Body of pancreas (tissue), 4 donors: ENCODE measurements around the gene NKAIN2.

Experiments used
- POLR2A ChIP-seq, 3 donors: fragments of 450-650 bp; IDR thresholded peaks; one replicate each; pipeline ENCODE4 v1.6.1; 2016; ENCODE audit warnings: antibody characterized with exemption in 3 of 3, mild to moderate bottlenecking in 2 of 3
- TF ChIP-seq, protein P1 (sequence below), 7 experiments: fragments of 450-650 bp in 4 of 7; fragments of 200-600 bp in 3 of 7; sonication (generic) in 3 of 7; IDR thresholded peaks; one replicate each; pipeline ENCODE4 v1.5.1; 2016 to 2019; ENCODE audit warnings: antibody characterized with exemption in 7 of 7

DNA sequence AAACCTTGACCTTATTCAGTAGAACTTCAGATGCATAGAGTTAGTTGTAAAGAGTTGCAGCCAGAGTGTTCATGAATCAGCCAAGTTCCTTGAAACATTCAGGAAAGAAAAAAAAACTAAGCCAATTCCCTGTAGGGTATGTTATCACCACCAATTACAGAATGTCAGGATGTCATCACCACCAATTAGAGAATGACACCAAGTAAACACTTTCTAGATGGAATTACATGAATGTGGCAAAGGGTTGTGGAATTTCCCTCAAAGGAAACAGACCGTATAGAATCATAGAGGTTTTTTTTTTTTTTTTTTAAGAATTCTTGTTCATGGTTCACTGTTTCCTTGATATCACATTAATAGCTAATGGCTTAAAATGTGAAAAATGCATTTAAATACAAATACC is 686.5 kb downstream of the NKAIN2 start:
- TF ChIP-seq, protein P1, sequence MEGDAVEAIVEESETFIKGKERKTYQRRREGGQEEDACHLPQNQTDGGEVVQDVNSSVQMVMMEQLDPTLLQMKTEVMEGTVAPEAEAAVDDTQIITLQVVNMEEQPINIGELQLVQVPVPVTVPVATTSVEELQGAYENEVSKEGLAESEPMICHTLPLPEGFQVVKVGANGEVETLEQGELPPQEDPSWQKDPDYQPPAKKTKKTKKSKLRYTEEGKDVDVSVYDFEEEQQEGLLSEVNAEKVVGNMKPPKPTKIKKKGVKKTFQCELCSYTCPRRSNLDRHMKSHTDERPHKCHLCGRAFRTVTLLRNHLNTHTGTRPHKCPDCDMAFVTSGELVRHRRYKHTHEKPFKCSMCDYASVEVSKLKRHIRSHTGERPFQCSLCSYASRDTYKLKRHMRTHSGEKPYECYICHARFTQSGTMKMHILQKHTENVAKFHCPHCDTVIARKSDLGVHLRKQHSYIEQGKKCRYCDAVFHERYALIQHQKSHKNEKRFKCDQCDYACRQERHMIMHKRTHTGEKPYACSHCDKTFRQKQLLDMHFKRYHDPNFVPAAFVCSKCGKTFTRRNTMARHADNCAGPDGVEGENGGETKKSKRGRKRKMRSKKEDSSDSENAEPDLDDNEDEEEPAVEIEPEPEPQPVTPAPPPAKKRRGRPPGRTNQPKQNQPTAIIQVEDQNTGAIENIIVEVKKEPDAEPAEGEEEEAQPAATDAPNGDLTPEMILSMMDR (IDR thresholded peaks at IDR 0.05), result no peak
- TF ChIP-seq POLR2A (IDR thresholded peaks at IDR 0.05), result no peak
